Stimulated activated CD8-positive, alpha-beta memory T cell treated with anti-CD3 and anti-CD28 coated beads, Interleukin-12 subunit alpha, Interleukin-12 subunit beta, amount 100 ng/mL, for 1 hour (primary cell): ENCODE results near the gene TYK2.

Experiments
- DNase-seq: peaks from one replicate; pipeline ENCODE4 v3.0.0-alpha.2; 2020; ENCODE audit warnings: low read depth

Gene TYK2

DNA sequence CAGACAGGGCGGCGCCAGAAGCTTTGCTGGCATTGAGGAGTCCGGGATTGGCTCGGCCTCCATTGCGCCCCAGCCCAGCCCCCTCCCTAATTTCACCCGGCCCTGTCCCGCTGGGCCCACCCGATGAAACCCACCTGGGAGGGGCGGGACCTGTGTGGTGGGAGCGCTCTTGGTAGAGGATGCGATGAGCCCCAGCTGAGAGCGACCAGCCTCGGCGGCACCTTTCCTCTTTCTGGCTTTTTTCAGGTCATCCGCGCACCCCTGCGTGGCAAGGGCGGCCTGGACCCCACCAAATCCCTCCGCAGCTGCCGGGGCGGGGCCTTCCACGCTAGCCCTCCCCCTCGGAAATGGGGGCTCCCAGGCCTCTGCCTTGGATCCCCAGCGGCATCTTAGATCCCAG, 70.9 kb downstream of the TYK2 start, which contains the start of gene ZGLP1:
TSS of gene ZGLP1 (minus strand) at position 393 of the 400 bp plus-strand sequence.
- DNase-seq, result no peak

DNA sequence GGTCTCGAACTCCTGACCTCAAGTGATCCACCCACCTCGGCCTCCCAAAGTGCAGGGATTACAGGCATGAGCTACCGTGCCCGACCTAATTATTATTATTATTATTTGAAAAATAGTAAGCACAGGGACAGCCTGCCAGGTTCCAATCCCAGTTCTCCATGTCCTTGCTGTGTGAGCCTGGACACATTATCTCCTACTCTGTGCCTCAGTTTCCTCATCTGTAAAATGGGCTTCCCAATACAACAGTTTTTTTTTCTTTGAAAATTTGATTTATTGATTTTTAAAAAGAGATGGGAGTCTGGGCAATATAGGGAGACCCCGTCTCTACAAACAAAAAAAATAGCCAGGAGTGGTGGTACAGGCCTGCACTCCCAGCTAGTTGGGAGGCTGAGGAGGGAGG, 74.0 kb downstream of the TYK2 start:
- DNase-seq, result no peak

DNA sequence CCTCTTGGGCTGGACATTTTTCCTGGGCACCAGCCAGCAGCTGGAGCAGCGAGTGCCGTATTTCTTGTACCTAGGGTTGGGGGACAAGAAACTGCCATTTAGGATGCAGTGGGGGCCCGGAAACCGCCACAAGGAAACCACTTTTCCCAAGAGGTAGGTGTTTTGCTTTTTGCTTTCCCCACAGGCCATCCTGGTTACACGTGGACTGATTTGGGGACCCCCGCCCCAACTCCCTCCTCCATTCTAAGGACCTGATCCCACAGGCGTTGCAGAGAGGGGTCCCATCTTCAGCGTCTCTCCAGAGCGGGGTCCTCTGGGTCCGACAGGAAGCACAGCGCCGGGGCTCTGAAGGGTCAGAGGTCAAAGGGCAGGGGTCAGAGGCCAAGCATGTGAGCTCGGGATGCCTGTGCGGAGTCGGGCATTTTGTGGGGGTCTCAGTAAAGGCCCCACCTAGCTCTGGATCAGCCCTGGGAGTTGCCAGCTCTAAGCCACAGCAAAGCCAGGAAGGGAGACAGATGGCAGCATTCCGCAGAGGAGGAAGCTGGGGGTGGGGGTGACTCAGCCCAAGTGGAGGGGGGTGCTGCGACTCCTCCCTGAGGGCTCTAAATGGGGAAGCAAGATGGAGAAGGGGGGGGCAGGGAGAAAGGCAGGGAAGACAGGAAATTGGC, 75.1 kb downstream of the TYK2 start:
- no peak for DNase-seq
